Right lobe of liver (tissue), 6 donors: ENCODE data around the gene LUZP1. TPM values are rescaled to one million over a fixed set of nuclear protein-coding genes. Genes with fewer than 3 reads are reported as not detected.

Experiments
- ATAC-seq, 4 donors: fragments of 200-7000 bp; cut with Tn5 transposase; one replicate each; pipeline ENCODE4 v1.9.1; 2020; ENCODE audit warnings: mild to moderate bottlenecking in 4 of 4, moderate library complexity in 4 of 4
- DNase-seq, 3 donors: peaks; one replicate each; pipeline ENCODE4 v3.0.0-alpha.2; 2020
- H3K27ac ChIP-seq, 3 donors: fragments of 200-600 bp; one replicate each; pipeline ENCODE4 v1.8.0; 2022
- H3K27me3 ChIP-seq, 2 donors: fragments of 200-600 bp; one replicate each; pipeline ENCODE4 v1.8.0; 2022
- H3K36me3 ChIP-seq, 4 donors: fragments of 200-600 bp; sonication (generic) in 1 of 4; one replicate each; pipeline versions ENCODE4 v1.5.1 to v1.8.0; 2017 to 2022; ENCODE audit warnings: control low read depth in 1 of 4
- H3K4me1 ChIP-seq, 4 donors: fragments of 200-600 bp; sonication (generic) in 1 of 4; one replicate each; pipeline versions ENCODE4 v1.5.1 to v1.8.0; 2017 to 2022; ENCODE audit warnings: control low read depth in 1 of 4
- H3K4me3 ChIP-seq, 3 donors: fragments of 200-600 bp; one replicate each; pipeline ENCODE4 v1.8.0; 2022
- H3K9me3 ChIP-seq, 4 donors: fragments of 200-600 bp; sonication (generic) in 1 of 4; one replicate each; pipeline versions ENCODE4 v1.5.1 to v1.8.0; 2017 to 2022; ENCODE audit warnings: control low read depth in 1 of 4
- POLR2A ChIP-seq: fragments of 450-650 bp; IDR thresholded peaks from one replicate; pipeline ENCODE4 v1.6.1; 2017; ENCODE audit warnings: antibody characterized with exemption, mild to moderate bottlenecking
- WGBS: methylation state at CpG from one replicate; pipeline ENCODE4 v1.1.6; 2018; ENCODE audit warnings: low coverage, low lambda C conversion rate; ENCODE audit not compliant: insufficient coverage; ENCODE audit errors: missing lambda C conversion rate; 5-methylcytosine and 5-hydroxymethylcytosine counted together
- intact Hi-C, 2 donors: fragments of 100-400 bp; cut with DNase I; formaldehyde crosslinking; loops; one replicate each; pipeline versions ENCODE4 v1.11.2 to v1.14.1; 2022
- total RNA-seq, 6 experiments: library from RNA; depleted of rRNA in 2 of 6; stranded (reverse); fragments of >200 nt in 2 of 6; fragmentation: NEBNext Ultra II Directional in 3 of 6; extraction: Animal tissue kit (Norgen Biotek cat#: 25700) in 3 of 6; gene quantifications; one replicate each; pipeline versions ENCODE4 v1.1.0 to v1.2.4, GENCODE V29; 2016 to 2023
- TF ChIP-seq, protein P1 (sequence below), 4 donors: fragments of 200-600 bp in 3 of 4; fragments of 450-650 bp in 1 of 4; IDR thresholded peaks; one replicate each; pipeline versions ENCODE4 v1.5.1 to v1.8.0; 2016 to 2022; ENCODE audit warnings: antibody characterized with exemption in 4 of 4, mild to moderate bottlenecking in 2 of 4
- donor health status: DM: no; HTN: yes; CAD: no.
- donor health status: DM: no; HTN: no; CAD: no.
- donor health status: DM: no; HTN: no; CAD: no.
- donor health status: DM: no; HTN: yes; CAD: no.
- donor health status: DM: no; HTN: yes; CAD: no.

The LUZP1 gene
- total RNA-seq, 6 experiments from 2014 or later = 4.1 to 8.0 (median 6.1) TPM

DNA sequence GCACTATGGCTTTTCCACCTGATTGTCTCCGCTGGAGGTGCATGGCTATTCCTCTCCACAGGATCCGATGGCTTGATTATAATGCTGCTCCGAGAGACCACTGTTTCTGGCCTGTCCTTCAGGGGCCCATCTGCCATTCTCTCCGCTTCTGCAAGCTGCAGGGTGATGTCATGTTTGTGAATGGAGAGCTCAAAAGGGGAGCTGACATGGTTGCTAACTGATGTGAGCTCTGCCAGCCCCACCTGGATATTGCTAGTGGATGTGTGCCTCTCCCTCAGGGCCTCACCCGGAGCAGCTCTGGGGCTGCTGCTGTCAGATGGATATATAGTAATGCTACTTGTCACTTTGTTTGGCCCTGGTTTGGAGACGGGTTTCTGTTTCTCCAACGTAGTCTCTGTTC is 77.1 kb downstream of the LUZP1 start:
- Histone ChIP-seq H3K27ac (no peak overlapping the region), H3K36me3 (peaks cover 0 to 26% (median 5%) of the 10 kb centered on the region in 4 donors), H3K9me3 (no peaks in the 10 kb centered on the region), H3K27me3 (no peaks in the 10 kb centered on the region), H3K4me3 (no peak overlapping the region), H3K4me1 (no peaks in the 10 kb centered on the region)
- no peak for TF ChIP-seq POLR2A
- TF ChIP-seq, protein P1, sequence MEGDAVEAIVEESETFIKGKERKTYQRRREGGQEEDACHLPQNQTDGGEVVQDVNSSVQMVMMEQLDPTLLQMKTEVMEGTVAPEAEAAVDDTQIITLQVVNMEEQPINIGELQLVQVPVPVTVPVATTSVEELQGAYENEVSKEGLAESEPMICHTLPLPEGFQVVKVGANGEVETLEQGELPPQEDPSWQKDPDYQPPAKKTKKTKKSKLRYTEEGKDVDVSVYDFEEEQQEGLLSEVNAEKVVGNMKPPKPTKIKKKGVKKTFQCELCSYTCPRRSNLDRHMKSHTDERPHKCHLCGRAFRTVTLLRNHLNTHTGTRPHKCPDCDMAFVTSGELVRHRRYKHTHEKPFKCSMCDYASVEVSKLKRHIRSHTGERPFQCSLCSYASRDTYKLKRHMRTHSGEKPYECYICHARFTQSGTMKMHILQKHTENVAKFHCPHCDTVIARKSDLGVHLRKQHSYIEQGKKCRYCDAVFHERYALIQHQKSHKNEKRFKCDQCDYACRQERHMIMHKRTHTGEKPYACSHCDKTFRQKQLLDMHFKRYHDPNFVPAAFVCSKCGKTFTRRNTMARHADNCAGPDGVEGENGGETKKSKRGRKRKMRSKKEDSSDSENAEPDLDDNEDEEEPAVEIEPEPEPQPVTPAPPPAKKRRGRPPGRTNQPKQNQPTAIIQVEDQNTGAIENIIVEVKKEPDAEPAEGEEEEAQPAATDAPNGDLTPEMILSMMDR (IDR thresholded peaks at IDR 0.05) = no peak
- WGBS = 93% methylated on average over 3 of the region's 7 CpGs
- intact Hi-C loops = no loop called here
- DNase-seq (no peak), ATAC-seq (no peak)

DNA sequence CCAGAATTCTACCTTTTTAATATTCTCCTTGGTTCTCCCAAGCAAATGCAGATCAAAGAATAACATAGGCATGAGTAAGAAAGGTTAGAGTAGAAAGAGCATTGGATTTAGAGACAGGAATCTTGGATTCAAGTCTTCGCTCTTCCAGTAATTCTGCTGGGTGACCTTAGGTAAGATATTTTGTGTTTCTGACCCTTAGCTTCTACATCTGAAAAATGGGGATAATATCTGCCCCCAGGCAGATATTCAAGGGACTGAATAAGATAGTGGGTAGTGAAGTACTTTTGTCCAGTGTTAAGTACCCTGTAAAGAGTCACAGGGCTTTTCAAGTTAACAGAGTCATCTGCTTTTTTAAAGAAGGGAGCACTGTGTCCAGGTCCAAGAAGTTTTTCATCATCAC is 78.6 kb downstream of the LUZP1 start:
- TF ChIP-seq, protein P1 (IDR thresholded peaks at IDR 0.05) = no peak
- no peak for TF ChIP-seq POLR2A
- intact Hi-C loops = no loop called here
- Histone ChIP-seq H3K4me3 (no peak overlapping the region), H3K27ac (no peak overlapping the region), H3K36me3 (peaks cover 0 to 32% (median 5%) of the 10 kb centered on the region in 4 donors), H3K27me3 (no peaks in the 10 kb centered on the region), H3K4me1 (no peaks in the 10 kb centered on the region), H3K9me3 (no peaks in the 10 kb centered on the region)
- DNase-seq = no peak
- WGBS = 100% methylated on average over 1 of the region's 1 CpG
- no peak for ATAC-seq

DNA sequence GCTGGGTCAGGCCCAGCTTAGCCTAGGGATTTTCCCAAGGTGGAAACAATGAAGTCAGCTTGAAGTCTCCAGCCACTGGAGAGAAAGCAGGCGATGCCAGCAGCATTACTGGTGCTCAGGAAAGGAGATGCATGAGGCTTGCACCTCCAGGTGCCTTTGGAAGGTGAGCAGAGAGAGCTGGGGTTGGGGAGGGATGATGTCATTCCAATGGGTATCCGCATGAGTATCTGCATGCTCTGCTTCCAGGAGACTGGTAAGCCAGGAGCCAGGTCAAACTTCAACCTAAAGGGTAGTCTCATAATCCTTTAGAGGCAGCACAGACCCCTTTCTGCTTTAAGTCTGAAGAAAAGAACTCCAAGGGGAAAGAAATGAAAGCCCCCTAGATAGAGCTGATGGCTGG is 80.6 kb downstream of the LUZP1 start:
- Histone ChIP-seq H3K4me1 (no peaks in the 10 kb centered on the region), H3K36me3 (peaks cover 0 to 37% (median 1%) of the 10 kb centered on the region in 4 donors), H3K9me3 (no peaks in the 10 kb centered on the region), H3K27ac (no peak overlapping the region), H3K27me3 (no peaks in the 10 kb centered on the region), H3K4me3 (no peak overlapping the region)
- intact Hi-C loops = no loop called here
- 100% methylated on average over 1 of the region's 2 CpGs for WGBS
- DNase-seq = no peak
- TF ChIP-seq POLR2A = no peak
- TF ChIP-seq, protein P1 (IDR thresholded peaks at IDR 0.05) = no peak
- no peak for ATAC-seq

DNA sequence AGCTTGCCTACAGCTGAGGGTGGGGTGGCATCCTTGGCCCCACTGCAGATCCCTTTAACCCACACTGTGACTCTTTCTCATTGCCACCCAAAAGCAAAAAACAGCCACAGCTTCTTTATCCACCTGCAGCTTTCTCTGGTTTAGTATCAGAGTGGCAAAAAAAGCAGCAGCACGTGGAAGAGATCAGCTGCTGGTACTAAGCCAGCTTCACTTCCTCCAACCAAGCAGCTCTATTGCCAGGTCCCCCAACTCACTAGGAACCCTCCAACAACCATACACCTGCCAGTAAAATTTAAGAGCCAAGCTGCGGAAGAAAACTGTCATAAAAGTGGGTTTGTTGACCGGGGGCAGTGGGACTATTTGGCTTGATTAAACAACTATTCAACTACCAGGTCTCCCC is 83.0 kb downstream of the LUZP1 start:
- 89% methylated on average over 3 of the region's 3 CpGs for WGBS
- no peak overlapping the region for H3K27ac ChIP-seq
- no peak overlapping the region for H3K4me3 ChIP-seq
- no peaks in the 10 kb centered on the region for H3K4me1 ChIP-seq
- ATAC-seq (no peak), DNase-seq (no peak)
- no peaks in the 10 kb centered on the region for H3K9me3 ChIP-seq
- TF ChIP-seq POLR2A = no peak
- TF ChIP-seq, protein P1 (IDR thresholded peaks at IDR 0.05) = no peak
- no peaks in the 10 kb centered on the region for H3K27me3 ChIP-seq
- H3K36me3 ChIP-seq = peaks cover 0 to 35% (median 2%) of the 10 kb centered on the region in 4 donors
- intact Hi-C loops = no loop called here

DNA sequence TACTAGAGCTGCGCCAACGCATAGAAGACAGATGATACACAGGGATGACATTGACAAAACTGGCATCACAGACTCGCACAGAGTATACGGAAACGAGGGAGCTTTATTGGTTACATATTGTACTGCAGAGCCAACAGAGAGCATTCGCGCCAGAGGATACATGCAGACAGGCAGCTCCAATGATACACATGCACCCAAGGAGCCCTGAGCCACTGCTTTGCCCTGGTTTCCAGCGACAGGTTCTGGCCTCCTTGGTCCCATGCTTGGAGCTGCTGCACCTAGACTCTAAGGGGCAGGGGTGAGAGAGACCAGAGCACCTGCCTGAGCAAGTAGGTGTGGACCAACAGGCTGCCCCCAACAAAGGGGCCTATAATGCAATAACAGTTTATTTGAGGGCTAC is 83.8 kb downstream of the LUZP1 start:
- H3K9me3 ChIP-seq = no peaks in the 10 kb centered on the region
- DNase-seq (no peak), ATAC-seq (no peak)
- no peak overlapping the region for H3K27ac ChIP-seq
- no peak overlapping the region for H3K4me3 ChIP-seq
- no peaks in the 10 kb centered on the region for H3K27me3 ChIP-seq
- H3K36me3 ChIP-seq = peaks cover 0 to 43% (median 2%) of the 10 kb centered on the region in 4 donors
- 91% methylated on average over 7 of the region's 8 CpGs for WGBS
- intact Hi-C loops = no loop called here
- H3K4me1 ChIP-seq = no peaks in the 10 kb centered on the region
- TF ChIP-seq, protein P1 (IDR thresholded peaks at IDR 0.05) = no peak
- TF ChIP-seq POLR2A = no peak
